ACC112 (cell line): ENCODE data around the gene PPP4C.
A peak's percentile ranks its signal among the peaks of the same experiment; 100 is the strongest.
"Not testable (repeated sequence)": the region's sequence is repeated elsewhere in the genome, so short reads cannot be mapped to it uniquely, and the experiment has no call there.

Source experiments
- H2AFZ ChIP-seq: fragments of 200-600 bp; sonication (generic); one replicate; pipeline ENCODE4 v1.6.0; 2017; ENCODE audit warnings: antibody characterized with exemption, low read length; ENCODE audit not compliant: unreplicated experiment
- H3K27ac ChIP-seq: fragments of 200-600 bp; sonication (generic); 2 replicates; pipeline ENCODE4 v1.5.1; 2014; ENCODE audit warnings: low read depth, mild to moderate bottlenecking, antibody characterized with exemption, low read length, moderate library complexity
- H3K27me3 ChIP-seq: fragments of 200-600 bp; sonication (generic); 2 replicates; pipeline ENCODE4 v1.6.1; 2014; ENCODE audit warnings: mild to moderate bottlenecking, antibody characterized with exemption, low read length, moderate library complexity, mixed read lengths; ENCODE audit not compliant: insufficient read depth
- H3K36me3 ChIP-seq: fragments of 200-600 bp; sonication (generic); 2 replicates; pipeline ENCODE4 v1.6.1; 2016; ENCODE audit warnings: mild to moderate bottlenecking, antibody characterized with exemption, low read length, moderate library complexity, mixed read lengths; ENCODE audit not compliant: insufficient read depth
- H3K4me1 ChIP-seq: fragments of 200-600 bp; sonication (generic); one replicate; pipeline ENCODE4 v1.6.1; 2016; ENCODE audit warnings: low read length, mixed read lengths; ENCODE audit not compliant: insufficient read depth, unreplicated experiment, control insufficient read depth
- H3K4me3 ChIP-seq: fragments of 200-600 bp; sonication (generic); 2 replicates; pipeline ENCODE4 v1.5.1; 2014; ENCODE audit warnings: mild to moderate bottlenecking, low read depth, low read length
- H3K79me2 ChIP-seq: fragments of 200-600 bp; sonication (generic); one replicate; pipeline ENCODE4 v1.6.0; 2016; ENCODE audit warnings: low read length; ENCODE audit not compliant: control insufficient read depth, unreplicated experiment, insufficient read depth

The PPP4C gene

DNA sequence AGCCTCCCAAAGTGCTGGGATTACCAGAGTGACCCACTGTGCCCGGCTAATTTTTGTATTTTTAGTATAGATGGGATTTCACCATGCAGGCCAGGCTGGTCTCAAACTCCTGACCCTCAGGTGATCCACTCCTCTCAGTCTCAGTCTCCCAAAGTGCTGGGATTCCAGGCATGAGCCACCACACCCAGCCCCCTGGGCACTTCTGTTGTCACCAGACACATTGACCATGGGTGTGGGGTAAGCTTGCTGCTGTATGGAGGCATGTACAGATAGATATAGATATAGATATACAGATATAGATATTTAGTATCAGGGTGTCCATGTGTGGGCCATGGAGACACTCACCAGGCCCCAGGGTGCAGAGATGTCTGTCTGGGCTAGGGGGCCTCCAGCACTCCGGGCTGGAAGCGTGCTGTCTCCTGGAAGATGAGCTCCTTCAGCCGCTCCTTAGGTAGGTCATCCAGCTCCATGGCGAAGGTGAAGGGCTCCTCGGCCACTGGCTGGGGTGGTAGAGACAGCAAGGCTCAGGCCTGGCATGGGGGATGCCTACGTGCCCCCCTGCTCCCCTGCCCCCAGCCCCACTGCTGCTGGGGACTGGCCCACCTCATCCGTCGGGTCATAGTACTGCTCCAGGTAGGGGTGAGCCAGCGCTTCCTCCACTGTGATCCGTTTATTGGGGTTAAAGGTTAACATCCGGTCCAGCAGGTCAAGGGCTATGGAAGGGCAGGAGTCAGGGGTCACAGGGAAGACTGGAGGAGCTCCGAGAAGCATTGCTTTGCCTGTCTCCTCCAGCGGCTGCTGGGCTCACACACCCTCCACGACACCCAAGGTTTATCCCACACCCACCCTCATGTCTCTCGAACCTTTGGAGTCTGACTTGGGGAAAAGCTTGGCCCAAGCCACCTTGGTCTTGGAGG is 40.8 kb downstream of the PPP4C start:
- H3K79me2 ChIP-seq = no peaks in the 10 kb centered on the region
- no peak overlapping the region for H3K4me3 ChIP-seq
- no peak overlapping the region for H2AFZ ChIP-seq
- peaks cover 21% of the 10 kb centered on the region for H3K4me1 ChIP-seq
- no peaks in the 10 kb centered on the region for H3K27me3 ChIP-seq
- no peak overlapping the region for H3K27ac ChIP-seq
- H3K36me3 ChIP-seq = peaks cover 10% of the 10 kb centered on the region; the same call in 1 of the 2 replicates

DNA sequence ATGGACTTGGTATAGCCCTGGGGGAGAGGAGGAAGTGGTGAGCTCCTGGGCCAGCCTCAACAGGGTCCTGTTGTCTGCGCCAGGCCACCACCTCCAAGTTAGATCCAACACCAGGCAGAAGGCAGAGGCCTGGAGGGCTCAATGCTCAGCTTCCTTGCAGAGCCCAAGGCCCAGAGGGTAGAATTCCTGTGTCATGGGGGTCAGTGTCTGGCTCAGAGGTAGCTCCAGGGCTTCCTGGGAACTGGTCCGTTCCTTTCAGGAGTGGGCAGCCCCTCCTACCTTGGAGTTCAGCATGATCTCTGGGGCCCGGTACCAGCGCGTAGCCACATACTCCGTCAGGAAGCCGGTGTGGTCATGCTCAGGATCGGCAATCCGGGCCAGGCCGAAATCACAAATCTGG is 42.0 kb downstream of the PPP4C start:
- H3K36me3 ChIP-seq = peaks cover 7% of the 10 kb centered on the region; the same call in 1 of the 2 replicates
- no peaks in the 10 kb centered on the region for H3K27me3 ChIP-seq
- H3K79me2 ChIP-seq = peaks cover 5% of the 10 kb centered on the region
- H3K4me3 ChIP-seq = no peak overlapping the region
- peaks cover 25% of the 10 kb centered on the region for H3K4me1 ChIP-seq
- H2AFZ ChIP-seq = no peak overlapping the region
- H3K27ac ChIP-seq = no peak overlapping the region

DNA sequence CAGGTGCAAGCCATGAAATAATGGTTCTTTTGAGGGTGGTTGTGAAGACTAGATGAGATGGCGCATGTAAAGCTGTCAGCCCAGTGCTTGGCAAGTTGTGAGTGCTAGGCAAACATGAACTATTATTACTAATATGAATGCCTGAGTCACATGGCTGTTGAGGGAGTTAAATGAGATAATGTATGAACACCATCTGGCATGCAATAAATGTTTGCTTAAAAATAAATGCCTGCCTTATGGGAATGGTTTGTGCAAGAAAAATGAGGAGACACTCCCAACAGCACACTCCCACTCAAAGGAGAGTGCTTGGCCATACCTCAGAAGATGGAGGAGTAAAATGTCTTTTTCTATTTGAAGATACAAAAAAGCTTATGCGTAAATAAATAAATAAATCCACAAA is 43.6 kb downstream of the PPP4C start:
- H3K36me3 ChIP-seq = peaks cover 7% of the 10 kb centered on the region; the same call in 1 of the 2 replicates
- H3K27me3 ChIP-seq = no peaks in the 10 kb centered on the region
- H3K4me1 ChIP-seq = peaks cover 12% of the 10 kb centered on the region
- H3K4me3 ChIP-seq = no peak overlapping the region
- no peak overlapping the region for H3K27ac ChIP-seq
- H3K79me2 ChIP-seq = peaks cover 5% of the 10 kb centered on the region
- no peak overlapping the region for H2AFZ ChIP-seq

DNA sequence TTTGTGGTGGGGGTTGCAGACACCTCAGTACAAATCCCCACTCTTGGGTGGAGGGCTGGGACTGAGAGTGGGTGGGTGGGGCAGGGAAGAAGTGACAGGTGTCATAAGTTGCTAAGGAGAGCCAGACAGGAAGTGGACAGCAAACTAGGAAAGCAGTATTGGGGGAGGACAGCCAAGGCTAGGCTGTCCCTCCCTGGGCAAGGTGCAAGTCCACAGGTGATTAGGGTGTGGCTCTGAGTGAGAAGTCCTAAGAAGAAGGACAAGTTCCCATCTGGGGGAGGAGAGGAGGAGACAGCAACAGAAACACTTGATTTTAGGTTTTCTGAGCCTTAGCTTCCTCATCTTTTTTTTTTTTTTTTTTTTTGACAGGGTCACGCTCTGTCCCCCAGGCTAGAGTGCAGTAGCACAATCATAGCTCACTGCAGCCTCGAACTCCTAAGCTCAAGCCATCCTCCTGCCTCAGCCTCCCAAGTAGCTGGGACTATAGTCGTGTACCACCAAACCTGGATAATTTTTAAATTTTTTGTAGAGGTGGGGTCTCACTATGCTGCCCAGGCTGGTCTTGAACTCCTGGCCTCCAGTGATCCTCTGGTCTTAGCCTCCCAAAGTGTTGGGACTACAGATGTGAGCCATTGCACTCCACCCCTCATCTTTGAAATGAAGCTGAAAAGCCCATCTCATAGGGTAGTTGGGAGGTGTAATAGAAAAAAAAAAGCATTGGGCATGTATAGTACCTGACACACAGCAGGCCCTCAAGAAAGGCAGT is 44.7 kb downstream of the PPP4C start:
- no peak overlapping the region for H2AFZ ChIP-seq
- H3K27me3 ChIP-seq = no peaks in the 10 kb centered on the region
- H3K4me1 ChIP-seq = peaks cover 9% of the 10 kb centered on the region
- H3K36me3 ChIP-seq = peaks cover 7% of the 10 kb centered on the region; the same call in 1 of the 2 replicates
- H3K79me2 ChIP-seq = peaks cover 5% of the 10 kb centered on the region
- no peak overlapping the region for H3K4me3 ChIP-seq
- no peak overlapping the region for H3K27ac ChIP-seq

DNA sequence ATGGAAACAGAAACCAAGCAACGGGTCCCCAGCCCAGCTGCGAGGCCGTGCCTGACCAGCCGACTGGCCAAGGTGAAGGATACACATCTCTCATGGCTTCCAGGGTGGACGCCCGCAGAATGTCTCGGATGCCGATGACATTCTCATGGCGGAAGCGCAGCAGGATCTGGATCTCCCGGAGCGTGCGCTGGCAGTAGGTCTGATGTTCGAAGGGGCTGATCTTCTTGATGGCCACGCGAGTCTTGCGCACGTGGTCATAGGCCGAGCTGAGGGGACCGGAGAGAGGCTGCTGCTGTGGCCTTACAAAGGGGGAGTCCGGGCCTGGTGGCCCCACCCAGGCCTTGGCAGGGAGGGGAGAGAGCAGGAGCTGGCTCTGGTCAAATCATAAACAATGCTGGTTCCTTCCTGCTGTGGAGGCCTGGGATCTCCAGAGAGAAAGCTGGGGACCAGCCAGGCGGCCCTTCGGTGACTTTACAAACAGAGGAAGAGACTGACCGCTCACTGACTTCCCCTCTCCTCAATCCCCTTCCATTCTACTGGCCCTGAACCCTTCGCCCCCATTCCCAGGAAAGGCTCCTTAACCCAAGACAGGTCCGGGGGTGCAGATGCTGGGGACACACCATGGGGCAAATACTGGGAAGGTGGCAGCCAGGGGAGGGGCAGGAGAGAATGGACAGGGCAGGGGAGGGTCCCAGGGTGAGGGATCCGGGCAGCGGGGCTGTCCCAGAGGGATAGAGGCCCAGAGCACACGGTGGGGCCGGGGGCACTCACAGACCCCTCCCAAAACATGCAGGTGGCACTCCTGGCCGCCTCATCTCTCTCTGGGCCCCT is 46.2 kb downstream of the PPP4C start:
- H3K4me1 ChIP-seq = peaks cover 9% of the 10 kb centered on the region
- H3K27me3 ChIP-seq = no peaks in the 10 kb centered on the region
- peaks cover 5% of the 10 kb centered on the region; the same call in 1 of the 2 replicates for H3K36me3 ChIP-seq
- peak overlapping the region; percentile 88 for H3K4me3 ChIP-seq
- H2AFZ ChIP-seq = peak overlapping the region; percentile 65
- peaks cover 5% of the 10 kb centered on the region for H3K79me2 ChIP-seq
- peak overlapping the region; percentile 61 for H3K27ac ChIP-seq

DNA sequence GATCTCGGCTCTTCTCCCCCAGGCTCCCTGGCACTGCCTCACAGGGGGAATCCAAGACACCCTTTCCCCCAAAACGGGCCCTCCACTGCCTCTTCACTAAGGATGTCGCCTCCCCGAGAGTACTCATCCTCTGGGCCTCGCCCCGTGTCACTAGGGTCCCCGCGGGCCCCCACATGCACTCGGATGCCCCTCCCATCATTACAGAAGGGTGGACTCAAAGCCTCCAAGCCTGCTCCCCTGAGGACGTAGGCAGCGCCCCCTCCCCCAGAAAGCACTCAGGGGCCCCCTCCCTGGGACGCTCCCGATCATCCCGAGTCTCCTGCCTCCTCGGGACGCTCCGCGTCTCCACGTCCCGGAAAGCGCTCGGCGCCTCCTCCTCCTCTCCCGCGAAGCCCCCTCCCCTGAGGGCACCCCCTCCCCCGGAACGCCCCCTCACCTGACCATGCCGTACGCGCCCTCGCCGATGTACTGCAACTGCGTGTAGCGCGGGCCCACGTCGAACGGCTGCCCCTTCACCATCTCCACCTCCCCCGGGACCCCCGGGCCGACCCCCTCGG is 46.9 kb downstream of the PPP4C start:
- Histone ChIP-seq H3K79me2 (peaks cover 5% of the 10 kb centered on the region), H3K4me1 (peaks cover 9% of the 10 kb centered on the region), H3K27me3 (no peaks in the 10 kb centered on the region), H3K4me3 (peak overlapping the region; percentile 88), H3K27ac (peak overlapping the region; percentile 61), H2AFZ (peak overlapping the region; percentile 55), H3K36me3 (0 out of 2 replicates have a peak, but pooled peaks cover 3% of the 10 kb centered on the region)

DNA sequence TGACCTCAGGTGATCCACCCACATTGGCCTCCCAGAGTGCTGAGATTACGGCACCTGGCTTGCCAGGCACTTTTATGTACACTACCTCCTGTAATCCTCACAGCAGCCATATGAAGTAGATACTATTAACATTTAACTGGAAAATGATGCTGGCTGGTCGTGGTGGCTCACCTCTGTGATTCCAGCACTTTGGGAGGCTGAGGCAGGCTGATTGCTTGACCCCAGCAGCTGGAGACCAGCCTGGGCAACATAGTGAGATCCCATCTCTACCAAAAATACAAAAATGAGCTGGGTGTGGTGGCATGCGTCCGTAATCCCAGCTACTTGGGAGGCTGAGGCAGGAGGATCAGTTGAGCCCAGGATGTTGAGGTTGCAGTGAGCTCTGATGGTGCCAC is 49.2 kb downstream of the PPP4C start:
- Histone ChIP-seq H3K36me3 (no peaks in the 10 kb centered on the region), H3K27ac (no peak overlapping the region), H3K4me1 (peaks cover 9% of the 10 kb centered on the region), H3K79me2 (peaks cover 5% of the 10 kb centered on the region), H3K4me3 (no peak overlapping the region), H3K27me3 (no peaks in the 10 kb centered on the region), H2AFZ (no peak overlapping the region)

DNA sequence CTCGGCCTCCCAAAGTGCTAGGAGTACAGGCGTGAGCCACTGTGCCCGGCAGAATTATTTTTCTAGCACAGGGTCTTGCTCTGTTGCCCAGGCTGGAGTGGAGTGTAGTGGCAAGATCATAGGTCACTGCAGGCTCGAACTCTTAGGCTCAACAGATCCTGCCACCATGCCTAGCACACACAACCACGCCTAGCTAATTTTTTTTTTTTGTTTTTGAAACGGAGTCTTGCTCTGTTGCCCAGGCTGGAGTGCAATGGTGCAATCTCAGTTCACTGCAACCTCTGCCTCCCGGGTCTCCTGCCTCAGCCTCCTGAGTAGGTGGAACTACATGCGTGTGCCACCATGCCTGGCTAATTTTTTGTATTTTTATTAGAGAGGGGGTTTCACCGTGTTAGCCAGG is 49.9 kb downstream of the PPP4C start:
- not testable (repeated sequence) for H3K4me1 ChIP-seq, H2AFZ ChIP-seq, H3K79me2 ChIP-seq, H3K27me3 ChIP-seq, H3K27ac ChIP-seq, H3K36me3 ChIP-seq, H3K4me3 ChIP-seq

DNA sequence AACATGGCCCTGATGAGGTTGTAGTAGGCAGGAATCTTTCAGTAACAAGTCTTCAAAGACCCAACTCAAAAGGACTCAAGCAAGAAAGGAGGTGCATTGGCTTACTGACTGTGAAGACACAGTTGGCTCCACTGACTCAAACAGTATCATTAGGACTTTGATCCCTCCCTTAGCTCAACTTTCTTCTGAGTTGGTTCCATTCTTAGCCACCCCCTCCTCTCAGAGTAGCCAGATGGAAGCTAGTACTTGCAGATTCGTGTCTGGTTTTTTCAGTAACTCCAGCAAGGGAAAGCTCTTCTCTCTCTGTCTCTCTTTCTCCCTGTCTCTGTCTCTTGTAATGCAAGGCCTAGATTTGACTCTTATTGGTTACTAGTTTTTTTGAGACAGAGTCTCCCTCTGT is 52.2 kb downstream of the PPP4C start:
- H3K79me2 ChIP-seq = no peaks in the 10 kb centered on the region
- H2AFZ ChIP-seq = no peak overlapping the region
- H3K27ac ChIP-seq = no peak overlapping the region
- no peak overlapping the region for H3K4me3 ChIP-seq
- H3K27me3 ChIP-seq = no peaks in the 10 kb centered on the region
- no peaks in the 10 kb centered on the region for H3K36me3 ChIP-seq
- H3K4me1 ChIP-seq = no peaks in the 10 kb centered on the region

DNA sequence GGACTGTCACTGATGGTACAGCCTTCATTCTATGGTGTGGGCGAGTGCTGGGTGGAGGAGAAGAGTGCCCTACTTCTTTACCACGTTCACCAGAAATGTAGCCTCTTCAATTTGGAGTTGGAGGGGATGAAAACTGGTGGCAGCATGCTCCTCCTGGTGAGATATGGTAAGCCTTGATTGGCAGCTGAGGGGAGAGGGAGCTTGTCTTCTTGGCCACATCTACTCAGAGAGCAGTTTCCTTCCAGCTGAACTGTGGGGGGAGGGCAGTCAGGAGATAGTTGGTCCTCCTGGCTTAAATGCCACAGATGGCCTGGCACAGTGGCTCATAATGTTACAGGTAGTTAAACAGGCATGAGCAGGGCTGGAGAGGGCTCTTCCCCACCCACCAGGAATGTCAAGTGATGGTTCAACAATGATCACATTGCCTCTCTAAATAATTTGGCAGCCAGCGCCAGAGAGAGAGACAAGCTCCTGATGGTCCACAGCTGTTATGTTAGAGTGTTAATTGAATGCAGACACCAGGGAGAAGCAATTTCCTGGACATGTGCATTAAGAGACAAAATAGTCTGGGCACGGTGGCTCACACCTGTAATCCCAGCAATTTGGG is 56.2 kb downstream of the PPP4C start:
- no peak overlapping the region for H3K27ac ChIP-seq
- H2AFZ ChIP-seq = no peak overlapping the region
- no peaks in the 10 kb centered on the region for H3K36me3 ChIP-seq
- H3K79me2 ChIP-seq = no peaks in the 10 kb centered on the region
- no peak overlapping the region for H3K4me3 ChIP-seq
- H3K4me1 ChIP-seq = no peaks in the 10 kb centered on the region
- H3K27me3 ChIP-seq = no peaks in the 10 kb centered on the region
